GM23338 (cell line): ENCODE results near the gene HTR2A.

ENCODE experiments used
- CREB1 ChIP-seq: fragments of 250-450 bp; sonication (Bioruptor Pico); IDR thresholded peaks from 2 replicates; pipeline ENCODE4 v1.5.0; 2020; ENCODE audit warnings: low read depth, mild to moderate bottlenecking, moderate library complexity
- CTCF ChIP-seq, 2 experiments: fragments of 200-600 bp in 1 of 2; sonication (generic) in 1 of 2; conservative IDR thresholded peaks; 2 replicates each; pipeline versions ENCODE4 v1.5.1 to v1.6.1; 2016 to 2017; ENCODE audit warnings: antibody characterized with exemption in 2 of 2, low read depth in 2 of 2, mild to moderate bottlenecking in 2 of 2, moderate library complexity in 1 of 2
- ETS1 ChIP-seq: IDR thresholded peaks from 2 replicates; pipeline ENCODE4 v1.6.1; 2016; ENCODE audit warnings: antibody characterized with exemption
- EZH2 ChIP-seq: fragments of 200-600 bp; sonication (generic); IDR thresholded peaks from one replicate; pipeline ENCODE4 v1.8.0; 2017; ENCODE audit warnings: antibody characterized with exemption, mild to moderate bottlenecking, low read depth; ENCODE audit not compliant: unreplicated experiment
- EZH2phosphoT487 ChIP-seq: fragments of 200-600 bp; sonication (generic); IDR thresholded peaks from one replicate; pipeline ENCODE4 v1.8.1; 2018; ENCODE audit warnings: antibody characterized with exemption; ENCODE audit not compliant: unreplicated experiment
- JUNB ChIP-seq: IDR thresholded peaks from one replicate; pipeline ENCODE4 v1.6.1; 2016; ENCODE audit warnings: antibody characterized with exemption; ENCODE audit not compliant: unreplicated experiment
- NANOG ChIP-seq: IDR thresholded peaks from 2 replicates; pipeline ENCODE4 v1.6.1; 2016; ENCODE audit warnings: antibody characterized with exemption, borderline replicate concordance
- POLR2AphosphoS5 ChIP-seq: IDR thresholded peaks from 2 replicates; pipeline ENCODE4 v1.6.1; 2016; ENCODE audit warnings: antibody characterized with exemption, low read depth
- REST ChIP-seq: IDR thresholded peaks from one replicate; pipeline ENCODE4 v1.6.1; 2018; ENCODE audit warnings: antibody characterized with exemption; ENCODE audit not compliant: unreplicated experiment
- ZNF114 ChIP-seq: fragments of 250-450 bp; sonication (Bioruptor Pico); IDR thresholded peaks from 2 replicates; pipeline ENCODE4 v1.5.0; 2020; ENCODE audit warnings: mild to moderate bottlenecking, moderate library complexity

GRCh38 chr13:46812301-46812797 is 84.5 kb downstream of the HTR2A start:
- no peak for TF ChIP-seq CTCF (conservative IDR thresholded peaks at IDR 0.05; ENCODE audit: low read depth in 2 of 2)
- TF ChIP-seq POLR2AphosphoS5: no peak
- no peak for TF ChIP-seq REST
- no peak for TF ChIP-seq EZH2
- no peak for TF ChIP-seq EZH2phosphoT487
- TF ChIP-seq CREB1: no peak
- no peak for TF ChIP-seq ZNF114 (CRISPR knock-in tag)
- TF ChIP-seq JUNB: no peak
- TF ChIP-seq NANOG: no peak
- no peak for TF ChIP-seq ETS1
